ENCODE data around the gene LYSMD1.
"Not testable (repeated sequence)": the region's sequence is repeated elsewhere in the genome, so short reads cannot be mapped to it uniquely, and the experiment has no call there.

LYSMD1 gene

GRCh38 chr1:151165738-151166504 lies at the start of gene LYSMD1, which contains the start of gene SCNM1:
Gene LYSMD1, minus strand, starts transcription at chr1:151165902. Its CDS starts 644 bp downstream, at chr1:151165258.
Gene SCNM1, plus strand, starts transcription at chr1:151166144. Its CDS starts 9 bp downstream, at chr1:151166153.
- DNase-seq, result peak; percentile 99

- DNase-seq, result no peak
These were observed 47.9 kb upstream of the LYSMD1 start for GRCh38 chr1:151213560-151213959.

GRCh38 chr1:151211972-151212705 lies 46.4 kb upstream of the LYSMD1 start:
- DNase-seq, result no peak

GRCh38 chr1:151210830-151211229 lies 45.1 kb upstream of the LYSMD1 start:
- no peak for DNase-seq

- not testable (repeated sequence) for DNase-seq
These were observed 39.8 kb upstream of the LYSMD1 start for GRCh38 chr1:151205381-151205965.

GRCh38 chr1:151199873-151200581 lies 34.3 kb upstream of the LYSMD1 start:
- no peak for DNase-seq

- DNase-seq, result peak; percentile 99
These were observed 32.8 kb upstream of the LYSMD1 start, which contains the start of gene PIP5K1A for GRCh38 chr1:151198254-151199127. Gene PIP5K1A, plus strand, starts transcription at chr1:151198552. Its CDS starts 445 bp downstream, at chr1:151198997.

- peak; percentile 74 for DNase-seq
These were observed 32.2 kb upstream of the LYSMD1 start for GRCh38 chr1:151197863-151198253.

- DNase-seq, result peak; percentile 90
These were observed 30.6 kb upstream of the LYSMD1 start for GRCh38 chr1:151196292-151196800.

GRCh38 chr1:151194894-151195594 lies 29.3 kb upstream of the LYSMD1 start:
- peak; percentile 73 for DNase-seq

GRCh38 chr1:151193856-151194255 lies 28.2 kb upstream of the LYSMD1 start:
- peak; percentile 10 for DNase-seq

- no peak for DNase-seq
These were observed 27.6 kb upstream of the LYSMD1 start for GRCh38 chr1:151193304-151193703.

- no peak for DNase-seq
These were observed 26.3 kb upstream of the LYSMD1 start for GRCh38 chr1:151192047-151192446.

- peak; percentile 93 for DNase-seq
These were observed 24.1 kb upstream of the LYSMD1 start, which contains the start of gene VPS72 for GRCh38 chr1:151189637-151190445. Gene VPS72, minus strand, starts transcription at chr1:151190197. Its CDS starts 76 bp downstream, at chr1:151190121.

GRCh38 chr1:151188667-151189066 lies 23.0 kb upstream of the LYSMD1 start:
- not testable (repeated sequence) for DNase-seq

GRCh38 chr1:151187205-151187604 lies 21.5 kb upstream of the LYSMD1 start:
- DNase-seq, result no peak

GRCh38 chr1:151184211-151184610 lies 18.5 kb upstream of the LYSMD1 start:
- DNase-seq, result no peak

- no peak for DNase-seq
These were observed 10.9 kb upstream of the LYSMD1 start for GRCh38 chr1:151176514-151177045.

GRCh38 chr1:151175863-151176262 lies 10.2 kb upstream of the LYSMD1 start, which contains the start of gene TMOD4:
Gene TMOD4, minus strand, starts transcription at chr1:151175981. Its CDS starts 1,106 bp downstream, at chr1:151174875.
- DNase-seq, result peak; percentile 53

Data from hematopoietic multipotent progenitor cell treated with erythropoietin and hydrocortisone succinate and interleukin-3 and kit ligand, for 8 days (in vitro differentiated cells).